ENCODE data around the gene POLR3A. TPM values are rescaled to one million over a fixed set of nuclear protein-coding genes. Genes with fewer than 3 reads are reported as not detected.

The POLR3A gene
- total RNA-seq, 2 experiments from 2014 or later: 18.1 to 18.8 TPM

DNA sequence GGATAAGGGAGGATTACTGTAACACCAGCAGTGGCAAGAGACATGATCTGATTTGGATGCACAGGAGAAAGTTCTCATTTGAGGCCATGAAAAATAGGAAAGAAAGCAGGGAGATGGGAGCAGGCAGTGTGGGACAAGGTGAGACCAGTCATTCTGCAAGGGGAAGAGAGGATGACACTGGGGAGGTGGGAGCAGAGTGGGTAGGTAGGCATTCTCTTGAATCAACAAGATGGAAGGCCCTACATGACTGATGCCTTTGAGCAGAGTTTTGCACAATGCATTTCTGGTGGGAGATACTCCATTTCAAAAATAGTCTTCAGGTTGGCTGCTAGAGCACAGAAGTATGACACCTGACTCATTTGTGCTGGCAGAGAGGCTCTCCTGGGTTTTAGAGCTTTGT is 14.9 kb upstream of the POLR3A start:
- Mint-ChIP-seq H3K27me3 (no peaks in the 10 kb centered on the region), H3K9me3 (no peaks in the 10 kb centered on the region), H3K4me3 (no peak overlapping the region), H3K27ac (peak overlapping the region; percentile 14), H3K36me3 (ENCODE audit: low read depth) (peaks cover 32% of the 10 kb centered on the region), H3K4me1 (peaks cover 43% of the 10 kb centered on the region)
- ChIA-PET POLR2A (interaction anchor here (0.6 kb wide), 1 partner anchor 66 kb away, joined by 4 read pairs; no protein-coding TSS in a partner anchor), CTCF (interaction anchor here (0.6 kb wide), 1 partner anchor 203 kb away, joined by 3 read pairs; no protein-coding TSS in a partner anchor)
- no peak for DNase-seq

DNA sequence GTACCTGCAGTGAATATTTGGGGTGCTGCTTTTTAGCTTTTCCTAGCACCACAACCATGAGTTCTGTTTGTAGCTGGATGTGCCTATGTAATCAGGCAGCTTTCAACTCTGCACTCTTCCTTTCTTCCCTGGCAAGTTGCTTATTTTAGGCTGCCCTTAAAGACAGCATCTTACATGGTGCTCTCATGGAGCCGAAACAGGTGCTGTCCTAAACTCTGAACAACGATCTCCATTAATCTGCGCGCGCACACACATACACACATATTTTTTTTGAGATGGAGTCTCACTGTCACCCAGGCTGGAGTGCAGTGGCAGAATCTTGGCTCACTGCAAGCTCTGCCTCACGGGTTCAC is 13.4 kb upstream of the POLR3A start:
- H3K4me3 Mint-ChIP-seq: no peak overlapping the region
- H3K4me1 Mint-ChIP-seq: peaks cover 50% of the 10 kb centered on the region
- H3K9me3 Mint-ChIP-seq: no peaks in the 10 kb centered on the region
- no peak overlapping the region for H3K27ac Mint-ChIP-seq
- H3K36me3 Mint-ChIP-seq (ENCODE audit: low read depth): peaks cover 41% of the 10 kb centered on the region
- ChIA-PET CTCF (no interaction called here), POLR2A (interaction anchor here (0.7 kb wide), 1 partner anchor 14 kb away, joined by 3 read pairs; no protein-coding TSS in a partner anchor)
- H3K27me3 Mint-ChIP-seq: no peaks in the 10 kb centered on the region
- DNase-seq: no peak

DNA sequence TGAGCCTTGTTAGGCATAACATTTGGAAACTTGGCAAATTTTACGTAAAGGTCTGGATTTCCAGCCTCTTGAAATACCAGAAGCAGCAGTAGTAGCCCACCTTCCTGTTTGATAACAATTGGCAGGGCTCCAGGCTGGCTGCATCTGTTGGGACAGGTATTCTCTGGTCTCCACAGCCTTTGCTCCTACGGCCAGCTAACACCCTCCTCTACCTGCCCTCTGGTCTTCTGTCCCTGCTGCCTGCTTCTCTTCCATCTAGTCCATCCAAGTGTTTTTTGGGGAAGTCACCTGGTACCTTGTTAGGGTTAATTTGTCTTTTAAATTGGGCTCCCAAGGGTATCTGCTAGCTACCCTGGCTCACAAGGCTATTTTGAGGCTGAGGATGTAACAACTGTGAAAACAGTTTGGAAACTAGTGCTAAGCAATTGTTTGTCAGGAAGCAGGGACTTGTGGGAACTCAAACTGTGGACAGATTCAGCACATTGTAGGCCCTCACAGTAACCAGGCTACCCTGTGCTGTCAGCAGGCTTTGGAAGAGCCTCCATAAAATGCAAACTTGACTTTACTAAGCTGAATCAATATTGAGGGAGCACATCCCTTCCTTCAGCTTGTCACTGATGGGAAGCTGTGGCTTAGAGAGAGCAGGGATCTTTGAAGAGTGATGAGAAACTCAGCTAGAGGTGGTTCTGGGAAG is 12.9 kb upstream of the POLR3A start:
- Mint-ChIP-seq H3K4me3 (no peak overlapping the region), H3K36me3 (ENCODE audit: low read depth) (peaks cover 46% of the 10 kb centered on the region), H3K4me1 (peaks cover 51% of the 10 kb centered on the region), H3K27ac (no peak overlapping the region), H3K27me3 (no peaks in the 10 kb centered on the region), H3K9me3 (no peaks in the 10 kb centered on the region)
- ChIA-PET POLR2A (interaction anchor here (0.7 kb wide), 1 partner anchor 13 kb away, joined by 3 read pairs; no protein-coding TSS in a partner anchor), CTCF (no interaction called here)
- DNase-seq: no peak

DNA sequence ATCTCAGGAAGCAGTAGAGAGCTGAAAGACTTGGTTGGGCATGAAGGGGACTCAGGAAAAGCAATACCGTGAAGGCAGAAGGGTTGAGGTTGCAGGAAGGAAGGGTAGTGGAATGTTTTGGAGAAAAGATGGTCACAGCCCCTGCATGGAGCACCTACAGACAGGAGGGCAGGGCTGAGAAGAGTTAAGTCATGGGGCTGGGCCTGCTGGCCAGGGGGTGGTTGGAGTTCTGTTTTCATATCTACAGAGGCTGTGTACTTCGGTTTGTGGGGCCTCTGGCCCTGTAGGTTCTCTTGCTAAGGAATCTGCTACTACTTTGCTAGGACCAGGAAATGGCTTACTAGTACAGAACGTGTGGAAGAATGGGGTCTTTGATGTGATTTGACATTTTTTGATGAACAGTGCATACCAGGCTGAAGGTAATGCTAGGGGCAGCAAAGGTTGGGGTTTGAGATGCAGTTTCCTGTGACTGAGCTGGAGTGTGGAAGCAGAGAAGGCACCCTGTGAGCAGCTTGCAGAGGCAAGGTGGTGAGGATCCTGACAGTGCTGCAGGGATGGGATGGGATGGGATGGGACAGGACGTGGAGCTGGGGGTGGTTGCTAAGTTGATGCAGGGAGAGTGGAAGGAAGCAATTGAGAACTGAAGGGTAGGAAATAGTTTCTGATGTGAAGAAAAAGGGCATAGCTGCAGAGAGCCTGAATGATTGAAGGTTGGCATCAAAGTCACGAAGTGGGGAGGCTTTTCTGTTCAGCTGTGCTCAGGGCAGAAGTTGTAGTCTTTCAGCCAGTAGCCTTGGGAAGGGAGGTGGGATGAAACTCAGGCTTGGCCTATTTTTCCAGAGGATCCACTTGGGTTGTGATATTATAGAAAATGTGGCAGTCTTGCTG is 12.1 kb upstream of the POLR3A start:
- CTCF ChIA-PET: interaction anchor here (1.3 kb wide), 1 partner anchor 29 kb away, joined by 3 read pairs; no protein-coding TSS in a partner anchor

DNA sequence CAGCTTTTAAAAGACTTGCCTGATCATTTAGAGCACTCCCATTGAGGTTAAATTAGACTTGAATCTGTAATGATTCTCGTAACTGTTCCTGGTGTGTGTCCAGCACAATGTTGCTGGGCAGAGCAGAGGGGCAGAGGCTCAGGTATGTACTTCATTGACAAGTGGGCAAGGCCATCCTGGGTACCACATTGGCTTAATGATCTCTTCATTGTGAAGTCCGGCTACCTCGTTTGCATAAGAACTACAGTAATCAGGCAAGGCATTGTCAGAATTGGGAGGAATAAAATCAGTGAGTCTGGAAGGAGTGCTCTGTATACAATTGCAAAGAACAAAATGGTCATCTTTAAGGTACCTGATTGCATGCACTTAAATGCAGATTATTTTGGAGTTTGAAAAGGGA is 10.4 kb upstream of the POLR3A start:
- Mint-ChIP-seq H3K4me1 (peaks cover 64% of the 10 kb centered on the region), H3K36me3 (ENCODE audit: low read depth) (peaks cover 71% of the 10 kb centered on the region), H3K4me3 (no peak overlapping the region), H3K9me3 (no peaks in the 10 kb centered on the region), H3K27me3 (no peaks in the 10 kb centered on the region), H3K27ac (no peak overlapping the region)
- POLR2A ChIA-PET: no interaction called here
- CTCF ChIA-PET: interaction anchor here (1.3 kb wide), 1 partner anchor 27 kb away, joined by 3 read pairs; no protein-coding TSS in a partner anchor
- no peak for DNase-seq

More for the DNA sequence above, 12.1 kb upstream of the POLR3A start:
- H3K36me3 Mint-ChIP-seq (ENCODE audit: low read depth): peaks cover 54% of the 10 kb centered on the region
- H3K4me3 Mint-ChIP-seq: no peak overlapping the region
- H3K4me1 Mint-ChIP-seq: peaks cover 58% of the 10 kb centered on the region
- no peaks in the 10 kb centered on the region for H3K27me3 Mint-ChIP-seq
- no peak for DNase-seq
- POLR2A ChIA-PET: no interaction called here
- no peaks in the 10 kb centered on the region for H3K9me3 Mint-ChIP-seq
- H3K27ac Mint-ChIP-seq: no peak overlapping the region

DNA sequence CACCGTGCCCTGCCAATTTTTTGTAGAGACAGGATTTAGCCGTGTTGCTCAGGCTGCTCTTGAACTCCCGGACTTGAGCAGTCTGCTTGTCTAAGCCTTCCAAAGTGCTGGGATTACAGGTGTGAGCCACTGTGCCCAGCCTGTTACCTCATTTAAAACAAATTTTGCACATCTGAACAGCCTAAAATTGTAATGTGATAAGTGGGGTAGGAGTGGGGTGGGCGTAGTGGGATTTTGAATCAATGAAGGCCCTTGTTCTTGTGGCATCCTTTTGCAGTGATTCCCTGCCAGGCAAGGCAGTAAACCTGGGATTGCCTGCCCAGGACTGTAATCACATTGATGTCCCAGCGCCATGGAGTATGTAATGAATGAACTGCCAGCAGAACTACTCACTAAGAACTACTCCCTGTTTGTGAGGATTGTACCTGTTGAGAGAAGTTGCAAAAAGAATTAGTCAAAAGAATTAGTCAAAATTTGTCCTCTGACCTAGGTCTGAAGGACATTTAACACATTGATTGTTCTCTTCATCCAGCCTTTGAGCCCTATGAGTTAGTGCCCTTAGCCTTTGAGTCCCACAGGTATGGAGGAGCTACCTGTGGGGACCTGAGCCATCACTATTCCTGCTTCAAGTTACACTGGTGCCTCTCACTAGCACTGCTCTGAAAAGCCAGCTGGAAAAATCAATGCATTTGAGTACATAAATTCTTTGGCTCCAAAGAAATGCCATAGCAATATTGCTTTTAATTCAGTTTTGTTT is 9.7 kb upstream of the POLR3A start:
- H3K4me3 Mint-ChIP-seq: no peak overlapping the region
- POLR2A ChIA-PET: no interaction called here

DNA sequence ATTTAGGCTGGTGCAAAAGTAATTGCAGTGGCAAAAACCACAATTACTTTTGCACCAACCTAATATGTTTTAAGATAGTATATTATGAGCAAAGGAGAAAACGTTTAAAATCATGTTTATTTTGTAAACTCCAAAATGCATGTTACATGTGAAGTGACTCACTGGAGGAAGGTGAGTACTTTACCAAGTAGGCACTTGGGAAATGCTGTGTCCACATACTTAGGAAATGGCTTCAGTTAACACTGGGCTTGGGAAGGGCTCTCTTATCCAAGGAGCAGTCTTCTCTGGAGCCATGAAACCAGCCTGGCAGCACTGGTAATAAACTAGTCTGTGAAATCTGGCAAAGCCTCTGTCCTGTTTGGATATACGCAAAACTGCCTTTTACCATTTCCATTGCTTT is 8.8 kb upstream of the POLR3A start:
- DNase-seq: no peak
- H3K4me3 Mint-ChIP-seq: no peak overlapping the region
- ChIA-PET POLR2A (no interaction called here), CTCF (no interaction called here)
- peaks cover 73% of the 10 kb centered on the region for H3K36me3 Mint-ChIP-seq (ENCODE audit: low read depth)
- H3K27me3 Mint-ChIP-seq: no peaks in the 10 kb centered on the region
- peaks cover 62% of the 10 kb centered on the region for H3K4me1 Mint-ChIP-seq
- H3K9me3 Mint-ChIP-seq: no peaks in the 10 kb centered on the region
- no peak overlapping the region for H3K27ac Mint-ChIP-seq

More for the DNA sequence above, 9.7 kb upstream of the POLR3A start:
- CTCF ChIA-PET: no interaction called here
- Mint-ChIP-seq H3K4me1 (peaks cover 59% of the 10 kb centered on the region), H3K27ac (no peak overlapping the region), H3K27me3 (no peaks in the 10 kb centered on the region), H3K36me3 (ENCODE audit: low read depth) (peaks cover 75% of the 10 kb centered on the region), H3K9me3 (no peaks in the 10 kb centered on the region)
- DNase-seq: no peak

DNA sequence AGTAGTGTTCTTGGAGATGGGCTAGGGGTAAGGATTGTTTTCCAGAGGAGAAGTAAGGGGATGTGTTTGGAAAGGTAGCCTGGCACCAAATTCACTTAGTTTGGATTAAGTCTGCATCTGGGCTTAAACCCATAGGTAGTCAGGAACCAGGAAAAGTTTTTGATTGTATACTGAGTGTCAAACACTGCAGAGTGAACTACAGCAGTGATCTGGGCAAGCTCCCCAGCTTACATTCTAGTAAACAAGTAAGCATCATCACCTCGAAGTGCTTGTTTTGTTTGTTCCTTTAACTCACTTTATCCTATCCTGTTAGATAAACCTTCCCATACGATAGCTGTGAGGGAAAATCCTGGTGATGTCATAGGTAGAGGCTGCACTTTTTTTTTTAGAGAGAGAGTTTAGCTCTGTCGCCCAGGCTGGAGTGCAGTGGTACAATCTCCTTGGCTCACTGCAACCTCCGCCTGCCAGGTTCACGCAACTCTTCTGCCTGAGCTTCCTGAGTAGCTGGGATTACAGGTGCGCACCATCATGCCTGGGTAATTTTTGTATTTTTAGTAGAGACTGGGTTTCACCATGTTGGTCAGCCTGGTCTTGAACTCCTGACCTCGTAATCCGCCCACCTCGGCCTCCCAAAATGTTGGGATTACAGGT is 6.7 kb upstream of the POLR3A start:
- Mint-ChIP-seq H3K4me1 (peaks cover 58% of the 10 kb centered on the region), H3K4me3 (peak overlapping the region; percentile 85), H3K27me3 (no peaks in the 10 kb centered on the region), H3K9me3 (no peaks in the 10 kb centered on the region), H3K27ac (peak overlapping the region; percentile 91), H3K36me3 (ENCODE audit: low read depth) (peaks cover 62% of the 10 kb centered on the region)
- ChIA-PET POLR2A (interaction anchor here (0.6 kb wide), 1 partner anchor 103 kb away, joined by 3 read pairs; no protein-coding TSS in a partner anchor), CTCF (interaction anchor here (0.8 to 1.2 kb wide), 3 partner anchors 10 to 1160 kb away, joined by 3 to 4 read pairs (median 3); no protein-coding TSS in a partner anchor)
- no peak for DNase-seq

DNA sequence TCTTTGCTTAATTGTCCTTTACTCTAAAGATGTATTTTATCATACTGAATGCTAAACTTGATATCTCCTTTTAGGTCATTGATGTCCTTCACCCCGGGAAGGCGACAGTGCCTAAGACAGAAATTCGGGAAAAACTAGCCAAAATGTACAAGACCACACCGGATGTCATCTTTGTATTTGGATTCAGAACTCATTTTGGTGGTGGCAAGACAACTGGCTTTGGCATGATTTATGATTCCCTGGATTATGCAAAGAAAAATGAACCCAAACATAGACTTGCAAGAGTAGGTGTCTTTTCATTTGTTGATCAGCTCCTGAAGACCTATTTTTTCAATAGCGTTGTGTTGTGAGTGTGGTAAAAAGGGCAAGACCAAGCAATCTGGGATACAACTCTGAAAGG is 6.1 kb upstream of the POLR3A start:
- Mint-ChIP-seq H3K27ac (peak overlapping the region; percentile 91), H3K27me3 (no peaks in the 10 kb centered on the region), H3K9me3 (no peaks in the 10 kb centered on the region), H3K4me1 (peaks cover 52% of the 10 kb centered on the region), H3K4me3 (peak overlapping the region; percentile 85), H3K36me3 (ENCODE audit: low read depth) (peaks cover 56% of the 10 kb centered on the region)
- no peak for DNase-seq
- ChIA-PET CTCF (interaction anchor here (0.8 to 1.2 kb wide), 2 partner anchors 1024 to 1161 kb away, joined by 3 read pairs; no protein-coding TSS in a partner anchor), POLR2A (interaction anchor here (0.6 kb wide), 1 partner anchor 102 kb away, joined by 3 read pairs; no protein-coding TSS in a partner anchor)

DNA sequence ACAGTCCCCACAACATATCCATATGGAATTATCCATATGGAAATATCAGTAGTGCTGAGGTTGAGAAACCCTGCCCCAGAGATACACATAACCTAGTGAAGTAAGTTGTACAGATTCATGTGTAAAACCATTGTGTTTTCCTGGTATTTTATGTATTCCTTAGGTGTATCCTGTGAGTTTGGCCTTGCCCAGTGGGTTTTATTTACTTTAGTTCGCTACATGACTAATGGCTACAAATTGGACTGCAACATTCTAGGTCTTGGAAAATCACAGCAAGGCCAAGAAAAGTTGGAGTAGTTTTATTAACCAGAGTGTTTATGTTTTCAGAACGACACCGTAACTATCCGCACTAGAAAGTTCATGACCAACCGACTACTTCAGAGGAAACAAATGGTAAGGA is 5.7 kb upstream of the POLR3A start:
- Mint-ChIP-seq H3K4me3 (peak overlapping the region; percentile 85), H3K9me3 (no peaks in the 10 kb centered on the region), H3K27ac (peak overlapping the region; percentile 91), H3K36me3 (ENCODE audit: low read depth) (peaks cover 53% of the 10 kb centered on the region), H3K4me1 (peaks cover 54% of the 10 kb centered on the region), H3K27me3 (no peaks in the 10 kb centered on the region)
- DNase-seq: no peak
- CTCF ChIA-PET: interaction anchor here (1.2 kb wide), 1 partner anchor 1024 kb away, joined by 3 read pairs; no protein-coding TSS in a partner anchor
- POLR2A ChIA-PET: no interaction called here

DNA sequence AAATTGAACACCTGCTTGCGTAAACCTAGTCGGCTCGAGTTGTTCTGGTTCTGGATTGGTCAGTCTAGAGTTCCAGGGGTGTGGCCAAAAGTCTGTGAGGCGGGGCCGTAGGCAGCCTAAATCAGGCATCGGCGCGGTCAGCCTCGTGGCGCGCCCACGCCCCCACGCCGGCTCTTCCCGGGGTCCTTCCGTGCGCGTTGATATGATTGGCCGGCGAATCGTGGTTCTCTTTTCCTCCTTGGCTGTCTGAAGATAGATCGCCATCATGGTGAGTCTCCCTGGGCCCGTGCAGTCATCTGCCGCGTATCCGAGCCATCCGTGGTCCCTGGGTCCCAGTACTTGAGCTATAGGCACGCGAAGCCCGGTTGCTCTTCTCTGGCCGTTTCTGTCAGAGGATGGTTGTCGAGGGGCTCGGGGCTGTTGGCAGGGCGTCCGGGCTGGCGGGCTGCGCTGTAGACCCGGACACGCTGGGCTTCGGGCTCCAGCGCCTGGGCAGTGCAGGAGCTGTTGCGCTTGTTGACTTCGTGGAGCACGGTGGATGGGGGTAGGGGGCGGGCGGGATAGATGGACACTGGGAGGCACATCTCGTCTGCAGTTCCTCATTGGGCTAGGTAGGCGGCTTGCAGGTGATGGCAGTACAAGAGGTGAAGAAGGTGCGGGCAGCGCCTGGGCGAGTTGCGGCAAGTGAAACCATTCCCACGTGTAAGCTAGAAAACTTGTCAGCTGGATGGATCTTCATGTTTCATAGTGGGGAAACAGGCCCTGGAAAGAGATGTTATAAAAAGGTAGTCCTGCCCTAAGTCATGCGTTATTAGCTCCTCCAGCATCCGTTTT is 4.5 kb upstream of the POLR3A start, which contains the start of gene RPS24:
Gene RPS24, plus strand, starts transcription at position 227 of the 834 bp plus-strand sequence. Its CDS starts 39 bp downstream, at position 266.
- H3K27me3 Mint-ChIP-seq: no peaks in the 10 kb centered on the region
- H3K4me1 Mint-ChIP-seq: peaks cover 53% of the 10 kb centered on the region
- POLR2A ChIA-PET: interaction anchor here (0.7 kb wide), 1 partner anchor 14 kb away, joined by 8 read pairs; no protein-coding TSS in a partner anchor
- H3K9me3 Mint-ChIP-seq: no peaks in the 10 kb centered on the region
- peak; percentile 96 for DNase-seq
- H3K36me3 Mint-ChIP-seq (ENCODE audit: low read depth): peaks cover 44% of the 10 kb centered on the region
- CTCF ChIA-PET: interaction anchor here (0.6 to 1.5 kb wide), 2 partner anchors 13 to 1163 kb away, joined by 5 to 6 read pairs; no protein-coding TSS in a partner anchor
- H3K27ac Mint-ChIP-seq: peak within 1 kb of the TSS; percentile 91
- peak within 1 kb of the TSS; percentile 85 for H3K4me3 Mint-ChIP-seq

Data from activated CD4-positive, alpha-beta T cell treated with anti-CD3 and anti-CD28 coated beads, Interleukin-2, amount 10 ng/mL, durations not matched to agents 7 days and 5 days (primary cell).